GM19324 (cell line): Measurements from ENCODE around the gene ABCC1.
"Not testable (repeated sequence)": the region's sequence is repeated elsewhere in the genome, so short reads cannot be mapped to it uniquely, and the experiment has no call there.

ENCODE experiments used
- ATAC-seq: cut with Tn5 transposase; IDR thresholded peaks from one replicate; pipeline ENCODE4 v1.9.1; 2021; ENCODE audit warnings: mild to moderate bottlenecking, moderate library complexity; ENCODE audit not compliant: unreplicated experiment, low FRiP score

ABCC1 gene

GRCh38 chr16:16169615-16170014, 220.2 kb downstream of the ABCC1 start:
- no peak for ATAC-seq

GRCh38 chr16:16171332-16171919, 222.0 kb downstream of the ABCC1 start:
- ATAC-seq, result no peak

GRCh38 chr16:16172991-16173390, 223.6 kb downstream of the ABCC1 start:
- no peak for ATAC-seq

GRCh38 chr16:16175296-16175695, 225.9 kb downstream of the ABCC1 start:
- ATAC-seq, result no peak

- ATAC-seq, result no peak
Measured at GRCh38 chr16:16176328-16176727, 226.9 kb downstream of the ABCC1 start.

- ATAC-seq, result no peak
Measured at GRCh38 chr16:16178455-16179162, 229.2 kb downstream of the ABCC1 start.

- ATAC-seq, result not testable (repeated sequence)
Measured at GRCh38 chr16:16181748-16182147, 232.3 kb downstream of the ABCC1 start.

- ATAC-seq, result no peak
Measured at GRCh38 chr16:16182918-16183317, 233.5 kb downstream of the ABCC1 start.

GRCh38 chr16:16183562-16183961, 234.1 kb downstream of the ABCC1 start:
- no peak for ATAC-seq

- no peak for ATAC-seq
Measured at GRCh38 chr16:16184594-16184993, 235.2 kb downstream of the ABCC1 start.

- ATAC-seq, result no peak
Measured at GRCh38 chr16:16185095-16185494, 235.7 kb downstream of the ABCC1 start.

GRCh38 chr16:16186820-16187219, 237.4 kb downstream of the ABCC1 start:
- ATAC-seq, result no peak

GRCh38 chr16:16188827-16189226, 239.4 kb downstream of the ABCC1 start:
- no peak for ATAC-seq

- no peak for ATAC-seq
Measured at GRCh38 chr16:16189842-16190241, 240.4 kb downstream of the ABCC1 start.

GRCh38 chr16:16190546-16190945, 241.1 kb downstream of the ABCC1 start:
- no peak for ATAC-seq

- ATAC-seq, result not testable (repeated sequence)
Measured at GRCh38 chr16:16190966-16191365, 241.6 kb downstream of the ABCC1 start.

GRCh38 chr16:16191493-16192167, 242.2 kb downstream of the ABCC1 start:
- no peak for ATAC-seq
